H9 (cell line): ENCODE measurements around the gene ABCA4. TPM values are rescaled to one million over a fixed set of nuclear protein-coding genes. Genes with fewer than 3 reads are reported as not detected.

Experiments used
- DNase-seq: peaks from one replicate; pipeline ENCODE4 v3.0.0-alpha.2; 2017
- H2AFZ ChIP-seq: one replicate; pipeline ENCODE4 v1.6.1; 2013; ENCODE audit warnings: mild to moderate bottlenecking, low read length, control low read depth, moderate library complexity
- H2AK5ac ChIP-seq: 2 replicates; pipeline ENCODE4 v1.6.1; 2013; ENCODE audit warnings: low read length, control low read depth, mixed read lengths; ENCODE audit not compliant: insufficient read length
- H2BK120ac ChIP-seq: one replicate; pipeline ENCODE4 v1.6.1; 2013; ENCODE audit warnings: low read depth, mild to moderate bottlenecking, low read length, control low read depth, inconsistent platforms; ENCODE audit not compliant: poor library complexity, severe bottlenecking
- H2BK12ac ChIP-seq: 2 replicates; pipeline ENCODE4 v1.6.1; 2013; ENCODE audit warnings: low read length, control low read depth, mixed read lengths, low read depth; ENCODE audit not compliant: insufficient read length
- H2BK15ac ChIP-seq: 2 replicates; pipeline ENCODE4 v1.6.1; 2013; ENCODE audit warnings: low read depth, low read length, control low read depth
- H2BK20ac ChIP-seq: one replicate; pipeline ENCODE4 v1.6.1; 2013; ENCODE audit warnings: low read depth, mild to moderate bottlenecking, low read length, control low read depth, inconsistent platforms; ENCODE audit not compliant: poor library complexity, severe bottlenecking
- H2BK5ac ChIP-seq: 2 replicates; pipeline ENCODE4 v1.6.1; 2013; ENCODE audit warnings: low read length, control low read depth, mixed read lengths; ENCODE audit not compliant: insufficient read length
- H3K14ac ChIP-seq: 2 replicates; pipeline ENCODE4 v1.6.1; 2013; ENCODE audit warnings: low read length, control low read depth; ENCODE audit not compliant: insufficient read depth
- H3K18ac ChIP-seq: 2 replicates; pipeline ENCODE4 v1.6.1; 2013; ENCODE audit warnings: low read depth, mild to moderate bottlenecking, mixed read lengths, low read length, control low read depth; ENCODE audit not compliant: insufficient read length
- H3K23ac ChIP-seq: 2 replicates; pipeline ENCODE4 v1.6.1; 2013; ENCODE audit warnings: low read length, control low read depth, mixed read lengths, low read depth; ENCODE audit not compliant: insufficient read length
- H3K23me2 ChIP-seq: 2 replicates; pipeline ENCODE4 v1.6.1; 2013; ENCODE audit warnings: low read depth, mild to moderate bottlenecking, mixed read lengths, low read length, control low read depth; ENCODE audit not compliant: insufficient read length, poor library complexity, severe bottlenecking
- H3K27ac ChIP-seq: 2 replicates; pipeline ENCODE4 v1.5.1; 2013; ENCODE audit warnings: low read length, control low read depth, mixed read lengths, low read depth; ENCODE audit not compliant: insufficient read length
- H3K27me3 ChIP-seq: 2 replicates; pipeline ENCODE4 v1.6.1; 2013; ENCODE audit warnings: low read length, control low read depth, inconsistent platforms; ENCODE audit not compliant: insufficient read depth
- H3K4ac ChIP-seq: 2 replicates; pipeline ENCODE4 v1.6.1; 2013; ENCODE audit warnings: low read depth, mild to moderate bottlenecking, control low read depth, inconsistent platforms, low read length, moderate library complexity
- H3K4me1 ChIP-seq: 2 replicates; pipeline ENCODE4 v1.6.1; 2013; ENCODE audit warnings: low read length, control low read depth, inconsistent platforms; ENCODE audit not compliant: insufficient read depth
- H3K4me2 ChIP-seq: 2 replicates; pipeline ENCODE4 v1.6.1; 2013; ENCODE audit warnings: low read length, control low read depth, mixed read lengths; ENCODE audit not compliant: insufficient read length, insufficient read depth
- H3K56ac ChIP-seq: 2 replicates; pipeline ENCODE4 v1.6.1; 2013; ENCODE audit warnings: low read depth, mild to moderate bottlenecking, mixed read lengths, low read length, control low read depth; ENCODE audit not compliant: insufficient read length
- H3K79me1 ChIP-seq: 2 replicates; pipeline ENCODE4 v1.6.1; 2013; ENCODE audit warnings: low read depth, mild to moderate bottlenecking, moderate library complexity, low read length, control low read depth, inconsistent platforms; ENCODE audit not compliant: insufficient read depth, poor library complexity, severe bottlenecking
- H3K79me2 ChIP-seq: 2 replicates; pipeline ENCODE4 v1.6.1; 2013; ENCODE audit warnings: low read length, control low read depth, inconsistent platforms; ENCODE audit not compliant: insufficient read depth
- H3K9ac ChIP-seq: 2 replicates; pipeline ENCODE4 v1.6.1; 2013; ENCODE audit warnings: low read length, control low read depth, mixed read lengths; ENCODE audit not compliant: insufficient read length; ENCODE audit errors: extremely low read depth
- H3K9me3 ChIP-seq: one replicate; pipeline ENCODE4 v1.6.1; 2013; ENCODE audit warnings: low read depth, low read length, inconsistent platforms; ENCODE audit not compliant: control insufficient read depth
- H3T11ph ChIP-seq: one replicate; pipeline ENCODE4 v1.6.1; 2013; ENCODE audit warnings: mild to moderate bottlenecking, low read length, control low read depth, inconsistent platforms
- H4K20me1 ChIP-seq: one replicate; pipeline ENCODE4 v1.6.1; 2013; ENCODE audit not compliant: control insufficient read depth, insufficient read length, insufficient read depth
- H4K5ac ChIP-seq: 2 replicates; pipeline ENCODE4 v1.6.1; 2013; ENCODE audit warnings: low read depth, mild to moderate bottlenecking, mixed read lengths, low read length, control low read depth; ENCODE audit not compliant: insufficient read length
- H4K8ac ChIP-seq: replicated peaks from 2 replicates; pipeline ENCODE4 v1.6.1; 2013; ENCODE audit warnings: low read length, control low read depth, mixed read lengths, low read depth; ENCODE audit not compliant: insufficient read length
- H4K91ac ChIP-seq: 2 replicates; pipeline ENCODE4 v1.6.1; 2013; ENCODE audit warnings: low read depth, mild to moderate bottlenecking, moderate library complexity, mixed read lengths, low read length, control low read depth; ENCODE audit not compliant: insufficient read length
- H3K27ac Mint-ChIP-seq, 3 experiments: 2 replicates in 2 of 3; 3 replicates in 1 of 3; pipeline ENCODE4 v1.8.0; 2020 to 2021; ENCODE audit warnings: mixed read lengths in 3 of 3, mild to moderate bottlenecking in 1 of 3, moderate library complexity in 1 of 3
- H3K27me3 Mint-ChIP-seq: 2 replicates; pipeline ENCODE4 v1.8.0; 2021; ENCODE audit warnings: low read depth, mild to moderate bottlenecking, moderate library complexity, mixed read lengths
- H3K36me3 Mint-ChIP-seq, 3 experiments: 2 replicates in 2 of 3; 3 replicates in 1 of 3; pipeline ENCODE4 v1.8.0; 2020 to 2021; ENCODE audit warnings: low read depth in 3 of 3, mixed read lengths in 3 of 3; ENCODE audit not compliant: insufficient read depth in 1 of 3
- H3K4me1 Mint-ChIP-seq, 2 experiments: 2 replicates each; pipeline ENCODE4 v1.8.0; 2020; ENCODE audit warnings: mixed read lengths in 2 of 2
- H3K4me3 Mint-ChIP-seq, 2 experiments: 2 replicates in 1 of 2; 3 replicates in 1 of 2; pipeline ENCODE4 v1.8.0; 2020 to 2021; ENCODE audit warnings: mild to moderate bottlenecking in 2 of 2, mixed read lengths in 2 of 2, moderate library complexity in 1 of 2
- H3K9me3 Mint-ChIP-seq, 2 experiments: 2 replicates in 1 of 2; 3 replicates in 1 of 2; pipeline ENCODE4 v1.8.0; 2020; ENCODE audit warnings: mild to moderate bottlenecking in 2 of 2, mixed read lengths in 2 of 2, moderate library complexity in 1 of 2
- CTCF ChIP-seq: fragments of 200-600 bp; sonication (generic); conservative IDR thresholded peaks from 3 replicates; pipeline ENCODE4 v1.8.0; 2021; ENCODE audit warnings: antibody characterized with exemption, mild to moderate bottlenecking
- WGBS: extraction: QIAGEN DNeasy Blood & Tissue Kit; methylation state at CpG from one replicate; pipeline ENCODE4 v1.1.7; 2013; ENCODE audit warnings: missing lambda C conversion rate, low lambda C conversion rate, mixed read lengths; ENCODE audit not compliant: insufficient read length; ENCODE audit errors: extremely low coverage; 5-methylcytosine and 5-hydroxymethylcytosine counted together
- total RNA-seq: library from RNA; stranded (reverse); gene quantifications from 2 replicates; pipeline ENCODE4 v1.2.1, GENCODE V29; 2021

ABCA4 gene
- total RNA-seq, 1 experiment from 2014 or later = not detected

- Histone ChIP-seq H3K4ac (no peak overlapping the region), H3K4me1 (peaks cover 15% of the 10 kb centered on the region; the same call in 1 of the 2 replicates), H2BK20ac (no peak overlapping the region), H3K18ac (no peak overlapping the region), H2BK120ac (no peak overlapping the region), H3K9ac (no peak overlapping the region), H3K14ac (no peak overlapping the region), H2BK5ac (no peak overlapping the region), H3K27ac (no peak overlapping the region), H4K5ac (no peak overlapping the region), H3K56ac (no peak overlapping the region), H2BK15ac (no peak overlapping the region), H3K27me3 (peaks cover 8% of the 10 kb centered on the region; the same call in 1 of the 2 replicates), H3K4me2 (no peak overlapping the region), H3T11ph (no peak overlapping the region), H3K9me3 (no peaks in the 10 kb centered on the region), H2AK5ac (no peak overlapping the region), H4K91ac (no peak overlapping the region), H4K8ac (no peak overlapping the region), H3K23ac (no peak overlapping the region), H3K79me2 (no peaks in the 10 kb centered on the region), H3K23me2 (no peaks in the 10 kb centered on the region), H2BK12ac (no peak overlapping the region), H4K20me1 (no peaks in the 10 kb centered on the region), H3K79me1 (no peaks in the 10 kb centered on the region), H2AFZ (no peak overlapping the region)
- Mint-ChIP-seq H3K36me3 (no peaks in the 10 kb centered on the region; a peak in 1 of 7 replicates), H3K9me3 (peaks cover 0 to 4% of the 10 kb centered on the region in 2 experiments; a peak in 2 of 5 replicates), H3K4me3 (no peak overlapping the region), H3K27me3 (peaks cover 58% of the 10 kb centered on the region), H3K27ac (no peak overlapping the region), H3K4me1 (peaks cover 54 to 55% of the 10 kb centered on the region in 2 experiments)
- no peak for DNase-seq
- no peak; the same call in 2 of the 3 replicates for TF ChIP-seq CTCF
- no CpG with 5 or more reads among the region's 6 CpGs for WGBS
Measured at GRCh38 chr1:94119306-94119705, 1.6 kb downstream of the ABCA4 start.
